GM18520 (cell line): ENCODE data around the gene HS6ST1.
A peak's percentile ranks its signal among the peaks of the same experiment; 100 is the strongest.

Experiments used
- ATAC-seq: cut with Tn5 transposase; IDR thresholded peaks from one replicate; pipeline ENCODE4 v1.9.1; 2021; ENCODE audit not compliant: unreplicated experiment

The HS6ST1 gene

DNA sequence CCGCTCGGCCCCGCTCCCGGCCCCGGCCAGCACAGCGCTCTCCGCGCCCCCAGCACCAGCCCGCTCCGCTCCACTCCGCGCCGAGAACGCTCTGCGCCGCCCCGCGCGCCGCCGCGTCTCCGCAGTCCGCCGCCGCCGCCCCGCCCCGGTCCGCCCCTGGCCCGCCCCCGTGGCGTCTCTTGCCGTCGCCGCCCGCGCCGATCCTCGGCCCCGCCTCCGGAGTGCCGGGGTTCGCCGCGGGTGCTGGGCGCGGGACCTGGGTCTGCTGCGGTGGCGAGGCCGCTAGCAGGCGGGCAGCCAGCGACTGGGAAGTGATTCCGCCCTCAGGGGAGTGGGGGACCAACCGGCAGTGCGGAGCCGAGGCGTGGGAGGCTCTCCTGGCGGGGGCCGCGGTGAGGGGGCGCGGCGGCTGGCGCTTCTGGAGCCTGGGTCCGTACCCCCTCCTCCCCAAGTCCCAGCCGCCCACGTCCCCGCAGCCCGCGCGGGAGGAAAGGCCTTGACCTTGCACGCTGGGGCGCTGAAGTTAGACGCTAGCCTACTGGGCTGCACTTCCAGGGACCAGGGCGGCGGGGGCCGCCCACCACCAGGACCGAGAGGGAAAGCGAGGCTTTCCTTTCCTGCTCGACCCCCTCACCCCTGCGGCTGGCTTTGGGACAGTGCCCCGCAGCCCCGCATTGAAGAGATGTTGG is at the start of gene HS6ST1:
Gene HS6ST1, minus strand, starts transcription at position 93 of the 689 bp plus-strand sequence. CDS start 305 bp downstream, outside the sequence.
- ATAC-seq, result peak; percentile 58

DNA sequence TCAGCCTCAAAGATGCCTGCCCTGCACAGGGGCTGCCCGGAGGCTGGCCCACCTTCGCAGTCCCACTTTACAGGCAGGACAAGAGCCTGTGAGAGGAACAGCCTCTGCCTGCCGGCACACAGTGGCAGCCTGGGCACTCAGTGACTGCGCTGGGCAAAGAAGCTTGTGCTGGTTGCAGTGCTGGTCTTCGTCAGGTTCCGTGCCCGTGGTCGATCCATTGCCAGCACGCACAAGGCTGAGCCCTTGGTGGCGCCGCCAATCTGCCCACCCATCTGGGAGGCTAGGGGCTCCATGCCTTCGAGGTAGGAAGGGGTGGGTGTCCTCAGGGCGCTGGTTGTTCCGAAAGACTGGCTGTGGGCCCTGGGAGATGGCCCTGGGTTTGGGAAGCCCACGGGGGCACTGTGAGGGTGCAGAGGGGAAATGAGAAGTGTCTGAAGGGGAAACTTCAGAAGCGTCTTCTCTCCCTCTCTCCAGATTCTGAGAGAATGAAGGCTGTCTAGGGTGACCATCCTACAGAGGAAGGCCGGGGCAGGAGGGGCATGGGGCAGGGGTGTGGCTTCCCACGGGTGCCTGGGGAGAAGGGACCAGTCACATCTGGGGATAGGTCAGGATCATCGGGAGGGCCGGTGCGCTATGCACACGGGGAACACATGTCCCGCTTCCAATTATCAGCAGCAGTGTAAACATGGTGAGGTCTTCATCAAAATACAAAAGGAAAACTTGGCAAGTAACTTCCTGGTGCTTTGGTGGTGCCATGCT is 49.1 kb upstream of the HS6ST1 start:
- ATAC-seq, result no peak

GRCh38 chr2:128366713-128367511 is 48.2 kb upstream of the HS6ST1 start:
- ATAC-seq, result no peak

DNA sequence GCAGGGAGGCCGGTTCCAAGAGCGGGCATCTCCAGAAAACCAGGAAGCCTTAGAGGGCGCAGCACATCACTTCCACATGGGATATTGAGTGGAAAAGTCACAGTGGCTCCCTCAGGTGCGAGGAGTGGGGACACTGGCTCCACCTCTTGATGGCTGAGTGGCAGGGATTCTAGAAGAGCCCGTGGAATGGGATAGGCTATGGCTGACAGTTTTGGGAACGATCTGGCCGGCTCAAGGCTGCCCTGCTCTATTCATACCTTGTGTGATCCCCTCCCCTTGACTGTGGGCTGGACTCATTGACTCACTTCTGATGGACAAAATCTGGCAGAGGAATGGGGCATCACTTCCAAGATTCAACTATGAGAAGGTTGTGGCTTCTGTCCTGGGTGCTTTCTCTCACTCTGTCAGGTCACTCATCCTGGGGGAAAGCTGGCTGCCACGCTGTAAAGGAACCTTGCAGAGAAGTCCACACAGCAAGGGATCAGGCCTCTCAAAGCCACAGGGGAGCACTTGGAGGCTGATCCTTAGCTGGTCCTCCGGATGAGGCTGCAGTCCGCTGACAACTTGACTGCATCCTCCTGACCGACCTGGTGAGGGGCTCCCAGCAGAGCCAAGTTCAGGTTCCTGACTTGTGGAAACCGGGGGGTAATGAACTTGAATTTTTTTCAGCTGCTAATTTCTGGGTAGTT is 46.7 kb upstream of the HS6ST1 start:
- ATAC-seq, result no peak

DNA sequence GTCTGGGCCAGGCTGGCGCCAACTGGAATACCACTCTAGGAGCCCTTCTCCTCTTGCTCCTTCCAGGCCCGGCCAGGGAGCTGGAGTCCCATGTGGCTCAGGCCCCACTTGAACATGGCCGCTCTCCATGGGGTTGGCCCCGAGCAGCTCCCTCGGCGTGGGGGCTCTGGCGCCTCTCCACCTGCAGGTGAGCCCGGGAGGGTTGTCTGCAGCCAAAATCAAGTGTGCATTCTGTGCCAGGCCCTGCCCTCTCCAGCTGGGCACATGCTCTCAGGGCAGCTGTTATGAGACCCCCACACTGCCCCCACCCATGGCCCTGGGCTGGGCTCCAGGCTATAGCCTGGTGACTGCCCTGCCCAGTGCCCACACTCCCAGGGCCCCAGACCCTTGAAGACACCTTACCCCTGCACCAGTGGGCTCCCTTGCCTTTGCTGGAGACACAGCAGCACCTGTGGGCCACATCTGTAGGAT is 45.8 kb upstream of the HS6ST1 start:
- no peak for ATAC-seq

DNA sequence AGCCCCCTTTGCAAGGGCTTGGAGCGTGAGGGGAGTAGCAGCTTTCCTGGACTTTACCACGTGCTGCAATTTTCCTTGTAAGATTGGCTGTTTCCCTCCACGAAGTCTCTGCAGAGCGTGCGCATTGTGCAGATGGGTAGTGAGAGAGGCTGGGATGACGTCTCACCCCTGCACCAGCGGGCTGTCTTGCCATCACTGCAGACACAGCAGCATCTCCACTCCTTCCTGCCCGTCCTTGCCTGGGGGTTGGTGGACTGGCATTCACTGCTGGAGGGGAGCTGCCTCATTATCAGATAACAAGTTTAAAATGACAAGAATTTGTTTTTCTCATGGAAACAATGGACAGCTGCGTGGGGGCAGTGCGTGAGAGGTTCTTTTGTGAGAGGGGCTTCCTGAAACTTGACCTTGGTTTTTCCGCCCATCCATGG is 45.3 kb upstream of the HS6ST1 start:
- no peak for ATAC-seq

GRCh38 chr2:128362889-128363228 is 44.2 kb upstream of the HS6ST1 start:
- ATAC-seq, result no peak

- ATAC-seq, result no peak
Observed at GRCh38 chr2:128362176-128362888, 43.7 kb upstream of the HS6ST1 start.

- no peak for ATAC-seq
Observed at GRCh38 chr2:128361376-128362131, 42.9 kb upstream of the HS6ST1 start.

- no peak for ATAC-seq
Observed at GRCh38 chr2:128360711-128361110, 42.0 kb upstream of the HS6ST1 start.

GRCh38 chr2:128359841-128360240 is 41.2 kb upstream of the HS6ST1 start:
- no peak for ATAC-seq

DNA sequence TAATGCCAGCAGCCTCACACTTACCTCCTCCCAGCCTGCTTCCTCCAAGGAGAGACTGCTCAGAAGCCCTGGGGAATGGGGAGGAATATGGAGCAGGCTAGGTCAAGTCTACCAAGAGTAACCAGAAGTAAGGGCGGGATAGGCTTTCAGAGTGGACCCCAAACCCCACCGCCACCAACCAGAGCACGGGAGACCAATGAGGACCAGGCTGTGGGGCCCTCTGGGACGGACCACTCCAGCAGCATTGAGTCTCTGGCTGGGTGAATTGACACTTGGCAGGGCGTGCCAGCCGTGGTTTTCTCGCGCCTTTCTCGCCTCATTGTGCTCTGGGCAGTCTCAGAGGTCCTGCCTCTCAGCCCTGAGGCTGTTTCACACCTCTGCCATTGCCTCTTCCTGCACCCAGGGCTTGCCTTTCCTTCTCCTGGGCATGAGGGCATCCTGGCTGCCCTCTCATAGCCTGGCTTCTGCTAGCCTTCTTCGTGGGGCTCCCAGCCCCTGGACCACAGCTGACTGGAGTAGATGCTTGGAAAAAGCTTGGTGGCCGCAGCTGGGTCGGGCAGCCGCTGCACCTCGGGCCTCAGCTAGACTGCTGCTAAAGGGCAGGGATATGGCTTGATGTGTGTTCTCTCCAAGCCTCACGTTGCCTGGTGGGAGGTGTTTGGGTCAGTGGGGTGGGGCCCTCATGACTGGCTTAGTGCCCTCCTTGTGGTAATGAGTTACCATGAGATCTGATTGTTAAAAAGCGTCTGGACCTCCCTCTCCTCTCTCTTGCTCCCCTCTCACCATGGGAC is 40.5 kb upstream of the HS6ST1 start:
- no peak for ATAC-seq

DNA sequence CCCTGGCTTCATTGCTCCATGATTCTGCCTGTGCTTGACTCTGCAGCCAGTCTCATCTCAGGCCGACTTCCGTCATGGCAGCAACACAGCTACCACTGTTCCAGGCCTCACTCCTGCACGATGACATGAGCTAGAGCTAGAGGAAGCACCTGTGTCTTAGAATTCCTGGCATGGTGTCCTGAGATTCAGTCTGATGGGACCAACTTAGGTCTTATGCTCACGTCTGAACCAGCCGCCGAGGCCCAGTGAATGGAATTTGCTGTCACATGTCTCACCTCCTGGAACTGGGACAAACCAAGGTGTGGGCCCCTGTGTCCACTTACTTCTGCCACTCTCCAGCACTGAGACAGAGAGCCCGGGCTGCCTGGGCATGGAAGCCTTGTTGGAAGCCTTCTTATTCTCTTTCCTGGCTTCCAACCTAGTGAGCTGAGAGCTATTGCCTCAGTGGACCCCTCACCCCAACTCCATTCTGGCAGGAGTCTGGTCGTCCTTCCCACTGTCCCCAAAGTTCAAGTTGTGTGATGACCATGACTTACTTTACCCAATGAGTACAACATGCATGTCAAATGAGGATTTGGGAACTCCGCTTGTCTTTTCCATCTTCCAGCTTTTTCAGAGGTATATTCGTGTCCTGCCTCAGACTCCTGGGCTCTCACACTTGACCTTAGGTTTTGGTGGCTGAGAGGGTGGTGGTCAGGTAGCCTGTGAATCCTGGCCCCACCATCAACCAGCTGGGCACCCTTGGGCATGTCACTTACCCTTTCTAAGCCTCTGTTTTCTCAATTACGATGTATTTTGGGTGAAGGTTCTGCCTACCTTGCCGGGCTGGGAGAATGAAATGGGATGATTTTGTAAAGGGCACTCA is 39.1 kb upstream of the HS6ST1 start:
- no peak for ATAC-seq

DNA sequence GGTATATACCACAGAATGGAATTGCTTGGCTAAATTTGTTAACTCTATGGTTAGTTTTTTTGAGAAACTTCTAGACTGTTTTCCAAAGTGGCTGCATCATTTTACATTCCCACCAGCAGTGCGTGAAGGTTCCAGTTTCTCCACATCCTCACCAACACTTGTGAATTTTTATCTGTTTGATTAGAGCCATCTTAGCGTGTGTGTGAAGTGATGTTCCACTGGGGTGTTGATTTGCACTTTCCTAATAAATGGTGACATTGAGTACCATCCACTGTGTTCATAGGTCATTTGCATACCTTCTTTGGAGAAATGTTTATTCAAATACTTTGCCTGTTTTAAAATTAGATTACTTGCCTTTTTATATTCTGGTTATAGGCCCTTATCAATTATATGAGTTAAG is 37.5 kb upstream of the HS6ST1 start:
- no peak for ATAC-seq

DNA sequence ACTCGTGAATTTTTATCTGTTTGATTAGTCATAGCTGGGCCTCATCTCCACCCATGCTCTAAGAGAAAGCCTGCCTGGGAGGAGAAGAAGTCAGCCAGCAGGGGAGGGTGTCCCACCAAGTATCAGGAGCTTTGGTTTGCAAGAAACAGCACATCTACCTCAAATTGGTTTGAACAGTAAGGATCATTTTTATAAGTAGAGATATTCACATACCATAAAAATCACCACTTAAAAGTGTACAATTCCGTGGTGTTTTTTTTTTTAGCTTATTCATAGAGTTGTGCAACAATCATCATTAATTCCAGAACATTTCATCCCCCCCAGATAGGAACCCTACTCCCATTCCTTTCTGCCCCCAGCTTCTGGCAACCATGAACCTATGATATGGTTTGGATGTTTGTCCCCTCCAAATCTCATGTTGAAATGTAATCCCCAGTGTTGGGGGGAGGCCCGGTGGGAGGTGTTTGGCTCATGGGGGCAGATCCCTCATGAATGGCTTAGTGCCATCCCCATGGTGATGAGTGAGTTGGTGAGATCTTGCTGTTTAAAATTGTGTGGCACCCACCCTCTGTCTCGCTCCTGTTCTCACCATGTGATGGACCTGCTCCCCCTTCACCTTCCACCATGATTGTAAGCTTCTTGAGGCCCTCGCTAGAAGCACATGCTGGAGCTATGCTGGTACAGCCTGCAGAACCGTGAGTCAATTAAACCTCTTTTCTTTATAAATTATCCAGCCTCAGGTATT is 36.2 kb upstream of the HS6ST1 start:
- no peak for ATAC-seq

DNA sequence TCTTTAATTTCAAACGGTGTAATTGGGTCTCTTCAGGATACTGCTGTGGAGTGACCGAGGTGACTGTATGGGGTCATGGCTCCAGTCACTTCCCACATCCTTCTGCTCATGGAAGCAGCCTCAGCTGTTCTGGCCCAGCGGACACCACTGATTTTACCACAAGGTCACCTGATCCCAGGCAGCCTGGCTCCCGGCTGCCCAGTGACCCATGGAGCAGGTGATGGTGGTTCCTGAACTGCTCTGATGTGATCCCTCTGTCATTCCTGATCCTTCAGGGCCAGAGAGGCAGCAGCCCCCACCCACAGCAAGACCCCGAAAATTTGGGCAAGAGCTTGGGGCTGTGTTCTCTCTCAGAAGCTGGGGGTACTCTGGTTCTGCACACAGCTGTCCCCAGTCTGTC is 35.5 kb upstream of the HS6ST1 start:
- no peak for ATAC-seq

- ATAC-seq, result no peak
Observed at GRCh38 chr2:128350736-128351135, 32.1 kb upstream of the HS6ST1 start.
